Liver (tissue), 3 donors: ENCODE measurements around the gene MED12L.

Experiments used
- EGR1 ChIP-seq, 2 donors: IDR thresholded peaks; 2 replicates each; pipeline ENCODE4 v1.6.1; 2016 to 2018; ENCODE audit warnings: antibody characterized with exemption in 2 of 2, low read depth in 2 of 2
- FOXA1 ChIP-seq: IDR thresholded peaks from 2 replicates; pipeline ENCODE4 v1.6.1; 2016; ENCODE audit warnings: antibody characterized with exemption
- JUND ChIP-seq, 2 donors: IDR thresholded peaks; 2 replicates each; pipeline ENCODE4 v1.6.1; 2016; ENCODE audit warnings: antibody characterized with exemption in 2 of 2
- YY1 ChIP-seq: IDR thresholded peaks from 2 replicates; pipeline ENCODE4 v1.6.1; 2016; ENCODE audit warnings: antibody characterized with exemption, mild to moderate bottlenecking
- TF ChIP-seq, protein P1 (sequence below): fragments of 150-350 bp; IDR thresholded peaks from 2 replicates; pipeline ENCODE4 v1.5.1; 2017; ENCODE audit warnings: improper control_type of control experiment, low read depth, low read length; ENCODE audit not compliant: missing input control
- TF ChIP-seq, protein P2 (sequence below): IDR thresholded peaks from 2 replicates; pipeline ENCODE4 v1.6.1; 2016; ENCODE audit warnings: antibody characterized with exemption, mild to moderate bottlenecking
- TF ChIP-seq, protein P3 (sequence below): IDR thresholded peaks from 2 replicates; pipeline ENCODE4 v1.6.1; 2016; ENCODE audit warnings: antibody characterized with exemption
- TF ChIP-seq, protein P4 (sequence below): IDR thresholded peaks from 2 replicates; pipeline ENCODE4 v1.6.1; 2016; ENCODE audit warnings: antibody characterized with exemption
- donor health status: healthy.
- donor health status: healthy.

DNA sequence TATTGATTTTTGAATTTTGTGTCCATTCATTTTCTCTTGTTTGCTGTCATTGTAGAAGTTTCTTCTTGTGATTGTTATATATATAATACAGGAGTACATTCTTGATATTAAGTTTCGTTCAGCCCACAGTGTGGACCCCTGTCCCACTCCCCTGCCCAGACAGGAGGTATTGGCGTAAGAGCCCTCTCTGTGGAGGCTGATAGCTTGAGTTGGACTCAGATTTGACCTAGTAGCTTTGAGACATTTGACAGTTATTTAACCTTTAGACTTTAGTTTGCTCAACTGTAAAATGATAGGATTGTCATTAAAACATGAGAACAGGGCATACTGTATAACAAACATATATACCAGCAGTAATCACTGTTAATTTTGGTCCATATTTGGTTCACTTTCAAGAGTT is 90.5 kb downstream of the MED12L start:
- TF ChIP-seq, protein P1, sequence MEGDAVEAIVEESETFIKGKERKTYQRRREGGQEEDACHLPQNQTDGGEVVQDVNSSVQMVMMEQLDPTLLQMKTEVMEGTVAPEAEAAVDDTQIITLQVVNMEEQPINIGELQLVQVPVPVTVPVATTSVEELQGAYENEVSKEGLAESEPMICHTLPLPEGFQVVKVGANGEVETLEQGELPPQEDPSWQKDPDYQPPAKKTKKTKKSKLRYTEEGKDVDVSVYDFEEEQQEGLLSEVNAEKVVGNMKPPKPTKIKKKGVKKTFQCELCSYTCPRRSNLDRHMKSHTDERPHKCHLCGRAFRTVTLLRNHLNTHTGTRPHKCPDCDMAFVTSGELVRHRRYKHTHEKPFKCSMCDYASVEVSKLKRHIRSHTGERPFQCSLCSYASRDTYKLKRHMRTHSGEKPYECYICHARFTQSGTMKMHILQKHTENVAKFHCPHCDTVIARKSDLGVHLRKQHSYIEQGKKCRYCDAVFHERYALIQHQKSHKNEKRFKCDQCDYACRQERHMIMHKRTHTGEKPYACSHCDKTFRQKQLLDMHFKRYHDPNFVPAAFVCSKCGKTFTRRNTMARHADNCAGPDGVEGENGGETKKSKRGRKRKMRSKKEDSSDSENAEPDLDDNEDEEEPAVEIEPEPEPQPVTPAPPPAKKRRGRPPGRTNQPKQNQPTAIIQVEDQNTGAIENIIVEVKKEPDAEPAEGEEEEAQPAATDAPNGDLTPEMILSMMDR = no peak
- TF ChIP-seq YY1 (no peak), JUND (IDR thresholded peaks at IDR 0.05) (no peak), FOXA1 (no peak), EGR1 (IDR thresholded peaks at IDR 0.05; ENCODE audit: low read depth in 2 of 2) (no peak)
- TF ChIP-seq, protein P2, sequence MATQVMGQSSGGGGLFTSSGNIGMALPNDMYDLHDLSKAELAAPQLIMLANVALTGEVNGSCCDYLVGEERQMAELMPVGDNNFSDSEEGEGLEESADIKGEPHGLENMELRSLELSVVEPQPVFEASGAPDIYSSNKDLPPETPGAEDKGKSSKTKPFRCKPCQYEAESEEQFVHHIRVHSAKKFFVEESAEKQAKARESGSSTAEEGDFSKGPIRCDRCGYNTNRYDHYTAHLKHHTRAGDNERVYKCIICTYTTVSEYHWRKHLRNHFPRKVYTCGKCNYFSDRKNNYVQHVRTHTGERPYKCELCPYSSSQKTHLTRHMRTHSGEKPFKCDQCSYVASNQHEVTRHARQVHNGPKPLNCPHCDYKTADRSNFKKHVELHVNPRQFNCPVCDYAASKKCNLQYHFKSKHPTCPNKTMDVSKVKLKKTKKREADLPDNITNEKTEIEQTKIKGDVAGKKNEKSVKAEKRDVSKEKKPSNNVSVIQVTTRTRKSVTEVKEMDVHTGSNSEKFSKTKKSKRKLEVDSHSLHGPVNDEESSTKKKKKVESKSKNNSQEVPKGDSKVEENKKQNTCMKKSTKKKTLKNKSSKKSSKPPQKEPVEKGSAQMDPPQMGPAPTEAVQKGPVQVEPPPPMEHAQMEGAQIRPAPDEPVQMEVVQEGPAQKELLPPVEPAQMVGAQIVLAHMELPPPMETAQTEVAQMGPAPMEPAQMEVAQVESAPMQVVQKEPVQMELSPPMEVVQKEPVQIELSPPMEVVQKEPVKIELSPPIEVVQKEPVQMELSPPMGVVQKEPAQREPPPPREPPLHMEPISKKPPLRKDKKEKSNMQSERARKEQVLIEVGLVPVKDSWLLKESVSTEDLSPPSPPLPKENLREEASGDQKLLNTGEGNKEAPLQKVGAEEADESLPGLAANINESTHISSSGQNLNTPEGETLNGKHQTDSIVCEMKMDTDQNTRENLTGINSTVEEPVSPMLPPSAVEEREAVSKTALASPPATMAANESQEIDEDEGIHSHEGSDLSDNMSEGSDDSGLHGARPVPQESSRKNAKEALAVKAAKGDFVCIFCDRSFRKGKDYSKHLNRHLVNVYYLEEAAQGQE = no peak
- TF ChIP-seq, protein P3, sequence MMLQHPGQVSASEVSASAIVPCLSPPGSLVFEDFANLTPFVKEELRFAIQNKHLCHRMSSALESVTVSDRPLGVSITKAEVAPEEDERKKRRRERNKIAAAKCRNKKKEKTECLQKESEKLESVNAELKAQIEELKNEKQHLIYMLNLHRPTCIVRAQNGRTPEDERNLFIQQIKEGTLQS = no peak
- TF ChIP-seq, protein P4, sequence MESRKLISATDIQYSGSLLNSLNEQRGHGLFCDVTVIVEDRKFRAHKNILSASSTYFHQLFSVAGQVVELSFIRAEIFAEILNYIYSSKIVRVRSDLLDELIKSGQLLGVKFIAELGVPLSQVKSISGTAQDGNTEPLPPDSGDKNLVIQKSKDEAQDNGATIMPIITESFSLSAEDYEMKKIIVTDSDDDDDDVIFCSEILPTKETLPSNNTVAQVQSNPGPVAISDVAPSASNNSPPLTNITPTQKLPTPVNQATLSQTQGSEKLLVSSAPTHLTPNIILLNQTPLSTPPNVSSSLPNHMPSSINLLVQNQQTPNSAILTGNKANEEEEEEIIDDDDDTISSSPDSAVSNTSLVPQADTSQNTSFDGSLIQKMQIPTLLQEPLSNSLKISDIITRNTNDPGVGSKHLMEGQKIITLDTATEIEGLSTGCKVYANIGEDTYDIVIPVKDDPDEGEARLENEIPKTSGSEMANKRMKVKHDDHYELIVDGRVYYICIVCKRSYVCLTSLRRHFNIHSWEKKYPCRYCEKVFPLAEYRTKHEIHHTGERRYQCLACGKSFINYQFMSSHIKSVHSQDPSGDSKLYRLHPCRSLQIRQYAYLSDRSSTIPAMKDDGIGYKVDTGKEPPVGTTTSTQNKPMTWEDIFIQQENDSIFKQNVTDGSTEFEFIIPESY = no peak
